Endothelial cell of umbilical vein (primary cell): Measurements from ENCODE around the gene TPRA1. TPM values are rescaled to one million over a fixed set of nuclear protein-coding genes. Genes with fewer than 3 reads are reported as not detected.

Experiments used
- BruUV-seq: library from RNA; stranded (reverse); fragments of 400-500 nt; replicated peaks from 2 replicates; lab custom pipeline; 2021; lab: Mats Ljungman, UMichigan
- CTCF ChIA-PET: fragments of 300-600, 350-600 bp; sonication (Branson Sonifier 250); formaldehyde crosslinking; loops from one replicate; lab custom pipeline; 2021; ENCODE audit warnings: antibody characterized with exemption, inconsistent platforms; lab: Charles Lee
- POLR2A ChIA-PET: fragments of 300-600, 350-600 bp; sonication (Branson Sonifier 250); formaldehyde crosslinking; loops from one replicate; lab custom pipeline; 2021; ENCODE audit warnings: antibody characterized with exemption, inconsistent platforms; lab: Charles Lee
- DNase-seq: peaks from one replicate; pipeline ENCODE4 v3.0.0-alpha.2; 2011; ENCODE audit warnings: low read depth, low spot score
- FAIRE-seq: peaks from 2 replicates; lab custom pipeline; 2011; peaks lifted over from hg19 to GRCh38; lab: Jason Lieb, UNC
- H2AFZ ChIP-seq: 2 replicates; pipeline ENCODE4 v1.6.0; 2012; ENCODE audit warnings: low read depth, low read length, control low read depth, inconsistent platforms
- H3K27ac ChIP-seq: 2 replicates; pipeline ENCODE4 v1.5.1; 2011; ENCODE audit warnings: low read depth, mild to moderate bottlenecking, control low read depth, low read length, moderate library complexity; ENCODE audit not compliant: insufficient read depth
- H3K27me3 ChIP-seq, 2 experiments: 2 replicates each; pipeline versions ENCODE4 v1.6.0 to v1.6.1; 2011; ENCODE audit warnings: low read length in 2 of 2, mixed read lengths in 1 of 2; ENCODE audit not compliant: control insufficient read depth in 2 of 2, insufficient read depth in 2 of 2
- H3K36me3 ChIP-seq, 2 experiments: 2 replicates in 1 of 2; 3 replicates in 1 of 2; pipeline ENCODE4 v1.5.1; 2011; ENCODE audit warnings: low read length in 2 of 2, mild to moderate bottlenecking in 1 of 2, moderate library complexity in 1 of 2; ENCODE audit not compliant: control insufficient read depth in 2 of 2, insufficient read depth in 2 of 2; ENCODE audit errors: extremely low read depth in 1 of 2
- H3K4me1 ChIP-seq: 3 replicates; pipeline ENCODE4 v1.5.1; 2011; ENCODE audit warnings: mild to moderate bottlenecking, low read length; ENCODE audit not compliant: control insufficient read depth, insufficient read depth; ENCODE audit errors: extremely low read depth
- H3K4me2 ChIP-seq: 2 replicates; pipeline ENCODE4 v1.6.1; 2011; ENCODE audit warnings: low read length, control low read depth, mixed read lengths; ENCODE audit not compliant: insufficient read depth
- H3K4me3 ChIP-seq, 3 experiments: fragments of 200-600 bp in 1 of 3; sonication (generic), shearing (Covaris generic) in 1 of 3; replicated peaks in 1 of 3; 2 replicates each; pipeline ENCODE4 v1.5.1; 2011 to 2016; ENCODE audit warnings: control low read depth in 3 of 3, low read length in 3 of 3, mild to moderate bottlenecking in 2 of 3, inconsistent platforms in 1 of 3, low read depth in 1 of 3, moderate library complexity in 1 of 3; ENCODE audit not compliant: insufficient read depth in 1 of 3
- H3K79me2 ChIP-seq: 2 replicates; pipeline ENCODE4 v1.6.0; 2012; ENCODE audit warnings: low read length, inconsistent platforms; ENCODE audit not compliant: control insufficient read depth, insufficient read depth
- H3K9ac ChIP-seq: replicated peaks from 2 replicates; pipeline ENCODE3; 2011; ENCODE audit warnings: low read length, control low read depth; ENCODE audit not compliant: insufficient read depth; ENCODE audit errors: extremely low read depth
- H3K9me1 ChIP-seq: replicated peaks from 3 replicates; pipeline ENCODE4 v1.6.0; 2011; ENCODE audit warnings: mild to moderate bottlenecking, low read length; ENCODE audit not compliant: control insufficient read depth, insufficient read depth; ENCODE audit errors: extremely low read depth
- H3K9me3 ChIP-seq: replicated peaks from 2 replicates; pipeline ENCODE4 v1.5.1; 2012; ENCODE audit warnings: low read length, inconsistent platforms; ENCODE audit not compliant: control insufficient read depth, insufficient read depth
- H4K20me1 ChIP-seq: replicated peaks from 2 replicates; pipeline ENCODE3; 2011; ENCODE audit warnings: mild to moderate bottlenecking, low read length; ENCODE audit not compliant: control insufficient read depth, insufficient read depth; ENCODE audit errors: extremely low read depth
- EZH2 ChIP-seq: IDR thresholded peaks from 2 replicates; pipeline ENCODE4 v1.6.1; 2012; ENCODE audit warnings: borderline replicate concordance, low read depth, mild to moderate bottlenecking, moderate library complexity, low read length, inconsistent platforms; ENCODE audit not compliant: severe bottlenecking
- FOS ChIP-seq: IDR thresholded peaks from 2 replicates; pipeline ENCODE4 v1.6.1; 2011; ENCODE audit warnings: mild to moderate bottlenecking, low read length, moderate library complexity, borderline replicate concordance; ENCODE audit not compliant: insufficient read depth
- GATA2 ChIP-seq: IDR thresholded peaks from 2 replicates; pipeline ENCODE4 v1.7.0; 2011; ENCODE audit warnings: low read depth, mild to moderate bottlenecking, moderate library complexity, mixed read lengths, low read length; ENCODE audit not compliant: insufficient read length, insufficient read depth
- JUN ChIP-seq: IDR thresholded peaks from 2 replicates; pipeline ENCODE4 v1.6.1; 2011; ENCODE audit warnings: borderline replicate concordance, low read depth; ENCODE audit not compliant: insufficient read length, insufficient read depth
- MYC ChIP-seq: IDR thresholded peaks from one replicate; pipeline ENCODE4 v1.6.1; 2011; ENCODE audit warnings: mild to moderate bottlenecking, low read depth, low read length
- POLR2A ChIP-seq: IDR thresholded peaks from 2 replicates; pipeline ENCODE4 v1.6.1; 2012; ENCODE audit warnings: low read depth, mild to moderate bottlenecking, control low read depth, low read length
- POLR2AphosphoS5 ChIP-seq: IDR thresholded peaks from 2 replicates; pipeline ENCODE4 v1.6.1; 2012; ENCODE audit warnings: low read depth, mild to moderate bottlenecking, control low read depth, low read length, moderate library complexity; ENCODE audit not compliant: insufficient read depth
- dilution Hi-C: fragments of 300-500 bp; cut with MboI; formaldehyde crosslinking; loops from one replicate; pipeline ENCODE4 v1.15.0; 2019; ENCODE audit warnings: low sequenced_read_pairs; ENCODE audit not compliant: extremely low pct_ligation_motif_present
- intact Hi-C: fragments of 100-400 bp; cut with micrococcal nuclease; formaldehyde crosslinking; loops from one replicate; pipeline ENCODE4 v1.10.0; 2022
- polyA plus RNA-seq, 4 experiments: library from polyadenylated mRNA; depleted of rRNA in 3 of 4; stranded (reverse) in 3 of 4; unstranded in 1 of 4; fragments of >200 nt; gene quantifications; 2 replicates each; pipeline versions ENCODE4 v1.2.1 to v1.2.3, GENCODE V29; 2011 to 2012; ENCODE audit warnings: missing spikeins in 1 of 4
- total RNA-seq: library from RNA; stranded (reverse); gene quantifications from 2 replicates; pipeline ENCODE4 v1.2.3, GENCODE V29; 2021
- TF ChIP-seq, protein P1 (sequence below), 2 donors: IDR thresholded peaks; 1 replicate in 1 of 2; 2 replicates in 1 of 2; pipeline ENCODE4 v1.5.1; 2011; ENCODE audit warnings: low read length in 2 of 2, mild to moderate bottlenecking in 2 of 2, moderate library complexity in 2 of 2, control low read depth in 1 of 2, inconsistent platforms in 1 of 2, low read depth in 1 of 2; ENCODE audit not compliant: insufficient read depth in 1 of 2; ENCODE audit errors: extremely low read depth in 1 of 2
- TF ChIP-seq, protein P2 (sequence below): IDR thresholded peaks from 2 replicates; pipeline ENCODE4 v1.6.1; 2011; ENCODE audit not compliant: insufficient read depth, insufficient read length

TPRA1 gene
- total and polyA plus RNA-seq, 2 donors (not counting 3 experiments of a cell fraction or from before 2014, with no cell fraction given), result 34.3 to 58.0 TPM

DNA sequence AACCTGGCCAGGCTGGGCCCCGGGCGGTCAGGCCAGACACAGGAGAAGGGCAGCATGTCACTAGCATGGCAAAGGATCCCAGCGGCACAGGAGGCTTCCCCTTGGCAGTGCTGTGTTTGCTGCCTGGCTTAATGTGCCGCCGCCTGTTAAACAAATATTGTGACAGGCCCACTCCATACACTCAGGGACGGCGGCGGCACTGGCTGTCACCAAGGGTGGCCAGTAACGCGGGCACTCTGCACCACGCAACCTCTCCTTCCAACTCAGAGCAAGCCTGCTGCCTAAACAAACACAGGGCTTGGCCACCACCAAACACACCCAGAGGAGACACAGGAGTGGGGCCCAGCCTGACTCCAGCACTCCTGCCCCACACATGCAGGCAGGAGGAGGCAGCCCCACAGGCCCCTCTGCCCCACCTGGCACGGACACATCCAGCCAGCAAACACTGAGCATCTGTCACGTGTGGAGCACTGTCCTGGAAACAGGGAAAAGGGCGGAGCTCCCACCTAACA is 48.0 kb downstream of the TPRA1 start:
- dilution Hi-C loops, result no loop called here
- BruUV-seq, result no TSS peak

More for the DNA sequence above, 48.0 kb downstream of the TPRA1 start:
- no peaks in the 10 kb centered on the region for H3K9me3 ChIP-seq
- no peak for FAIRE-seq
- CTCF ChIA-PET, result interaction anchor here (7.5 kb wide), 1 partner anchor 863 kb away, joined by 75 read pairs; no protein-coding TSS in a partner anchor
- H3K36me3 ChIP-seq, result no peaks in the 10 kb centered on the region
- no peak overlapping the region for H3K4me2 ChIP-seq
- no peaks in the 10 kb centered on the region for H3K27me3 ChIP-seq
- no peak overlapping the region for H3K4me3 ChIP-seq
- H3K9ac ChIP-seq, result no peak overlapping the region
- no peak overlapping the region for H2AFZ ChIP-seq
- H3K9me1 ChIP-seq, result no peaks in the 10 kb centered on the region
- no peaks in the 10 kb centered on the region for H3K79me2 ChIP-seq
- POLR2A ChIA-PET, result no interaction called here
- DNase-seq, result no peak
- no peak for TF ChIP-seq JUN
- TF ChIP-seq EZH2, result no peak
- TF ChIP-seq, protein P1, sequence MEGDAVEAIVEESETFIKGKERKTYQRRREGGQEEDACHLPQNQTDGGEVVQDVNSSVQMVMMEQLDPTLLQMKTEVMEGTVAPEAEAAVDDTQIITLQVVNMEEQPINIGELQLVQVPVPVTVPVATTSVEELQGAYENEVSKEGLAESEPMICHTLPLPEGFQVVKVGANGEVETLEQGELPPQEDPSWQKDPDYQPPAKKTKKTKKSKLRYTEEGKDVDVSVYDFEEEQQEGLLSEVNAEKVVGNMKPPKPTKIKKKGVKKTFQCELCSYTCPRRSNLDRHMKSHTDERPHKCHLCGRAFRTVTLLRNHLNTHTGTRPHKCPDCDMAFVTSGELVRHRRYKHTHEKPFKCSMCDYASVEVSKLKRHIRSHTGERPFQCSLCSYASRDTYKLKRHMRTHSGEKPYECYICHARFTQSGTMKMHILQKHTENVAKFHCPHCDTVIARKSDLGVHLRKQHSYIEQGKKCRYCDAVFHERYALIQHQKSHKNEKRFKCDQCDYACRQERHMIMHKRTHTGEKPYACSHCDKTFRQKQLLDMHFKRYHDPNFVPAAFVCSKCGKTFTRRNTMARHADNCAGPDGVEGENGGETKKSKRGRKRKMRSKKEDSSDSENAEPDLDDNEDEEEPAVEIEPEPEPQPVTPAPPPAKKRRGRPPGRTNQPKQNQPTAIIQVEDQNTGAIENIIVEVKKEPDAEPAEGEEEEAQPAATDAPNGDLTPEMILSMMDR (IDR thresholded peaks at IDR 0.05; ENCODE audit: extremely low read depth in 1 of 2, insufficient read depth in 1 of 2, low read depth in 1 of 2, low read length in 2 of 2), result no peak
- no peak for TF ChIP-seq POLR2AphosphoS5
- TF ChIP-seq, protein P2, sequence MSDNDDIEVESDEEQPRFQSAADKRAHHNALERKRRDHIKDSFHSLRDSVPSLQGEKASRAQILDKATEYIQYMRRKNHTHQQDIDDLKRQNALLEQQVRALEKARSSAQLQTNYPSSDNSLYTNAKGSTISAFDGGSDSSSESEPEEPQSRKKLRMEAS, result no peak
- TF ChIP-seq POLR2A, result no peak
- no peak for TF ChIP-seq FOS
- TF ChIP-seq GATA2, result no peak
- no peak for TF ChIP-seq MYC
- H3K4me1 ChIP-seq, result no peaks in the 10 kb centered on the region
- H4K20me1 ChIP-seq, result no peaks in the 10 kb centered on the region
- no peak overlapping the region for H3K27ac ChIP-seq
- intact Hi-C loops, result loop anchor here (10.0 kb wide), 1 partner anchor 168 kb away; no protein-coding TSS in a partner anchor
